Heart left ventricle (tissue), 16 donors: ENCODE data around the gene LPCAT2. TPM values are rescaled to one million over a fixed set of nuclear protein-coding genes. Genes with fewer than 3 reads are reported as not detected.

Experiments used
- ATAC-seq, 4 donors: fragments of 200-7000 bp; cut with Tn5 transposase; one replicate each; pipeline ENCODE4 v1.9.1; 2020 to 2022; ENCODE audit warnings: moderate library complexity in 4 of 4, mild to moderate bottlenecking in 3 of 4, moderate number of reproducible peaks in 1 of 4
- DNase-seq, 5 donors: peaks; one replicate each; pipeline ENCODE4 v3.0.0-alpha.2; 2020
- H3K27ac ChIP-seq, 12 donors: fragments of 200-600 bp; sonication (generic) in 4 of 12; one replicate each; pipeline versions ENCODE4 v1.5.0 to v1.8.0; 2016 to 2022; ENCODE audit warnings: mild to moderate bottlenecking in 2 of 12
- H3K27me3 ChIP-seq, 9 donors: fragments of 200-600 bp; sonication (generic) in 2 of 9; one replicate each; pipeline versions ENCODE4 v1.5.1 to v1.8.0; 2016 to 2022; ENCODE audit warnings: mild to moderate bottlenecking in 3 of 9
- H3K36me3 ChIP-seq, 9 donors: fragments of 200-600 bp; sonication (generic) in 2 of 9; one replicate each; pipeline versions ENCODE4 v1.5.0 to v1.8.0; 2018 to 2022; ENCODE audit warnings: mild to moderate bottlenecking in 2 of 9
- H3K4me1 ChIP-seq, 12 donors: fragments of 200-600 bp; sonication (generic) in 4 of 12; one replicate each; pipeline versions ENCODE4 v1.5.0 to v1.8.0; 2016 to 2022; ENCODE audit warnings: mild to moderate bottlenecking in 3 of 12
- H3K4me3 ChIP-seq, 12 donors: fragments of 200-600 bp; sonication (generic) in 4 of 12; one replicate each; pipeline versions ENCODE4 v1.5.0 to v1.8.0; 2017 to 2022; ENCODE audit warnings: mild to moderate bottlenecking in 9 of 12, moderate library complexity in 4 of 12
- H3K9me3 ChIP-seq, 12 donors: fragments of 200-600 bp; sonication (generic) in 4 of 12; one replicate each; pipeline versions ENCODE4 v1.5.0 to v1.8.0; 2016 to 2022; ENCODE audit warnings: mild to moderate bottlenecking in 1 of 12
- CTCF ChIP-seq, 12 donors: fragments of 200-600 bp; sonication (generic) in 4 of 12; IDR thresholded peaks; one replicate each; pipeline versions ENCODE4 v1.5.0 to v1.8.0; 2018 to 2022; ENCODE audit warnings: antibody characterized with exemption in 12 of 12, mild to moderate bottlenecking in 5 of 12
- POLR2A ChIP-seq, 2 donors: fragments of 450-650 bp; IDR thresholded peaks; one replicate each; pipeline ENCODE4 v1.6.1; 2017; ENCODE audit warnings: antibody characterized with exemption in 2 of 2, mild to moderate bottlenecking in 2 of 2, moderate library complexity in 2 of 2
- whole genome bisulfite sequencing, 4 donors: extraction: QIAGEN DNeasy Blood & Tissue Kit in 2 of 4; methylation state at CpG; one replicate each; pipeline versions ENCODE4 v1.1.5 to v1.1.7; 2013 to 2018; 5-methylcytosine and 5-hydroxymethylcytosine counted together
- intact Hi-C, 10 donors: fragments of 100-400 bp; cut with DNase I; formaldehyde crosslinking; loops; one replicate each; pipeline versions ENCODE4 v1.11.1 to v1.14.2; 2022
- polyA plus RNA-seq, 2 donors: library from polyadenylated mRNA; stranded (reverse); fragments of 200-250 nt; gene quantifications; one replicate each; pipeline ENCODE4 v1.2.3, GENCODE V29; 2013
- total RNA-seq, 9 donors: library from RNA; depleted of rRNA in 2 of 9; stranded (reverse); fragments of >200 nt in 2 of 9; fragmentation: NEBNext Ultra II Directional in 3 of 9; extraction: Animal tissue kit (Norgen Biotek cat#: 25700) in 3 of 9; gene quantifications; one replicate each; pipeline versions ENCODE4 v1.1.0 to v1.2.4, GENCODE V29; 2016 to 2023
- donor health status: ischemic (EF 13 %, LVEDD 7.1; RV severe dilation, severe dysfunction).
- donor health status: healthy with polysubstance abuse.
- donor health status: DM: no; HTN: yes; CAD: no.
- donor health status: DM: no; HTN: no; CAD: no.
- donor health status: ischemic (EF 25% LVEDD 6.9; RV normal size, moderate dysfunction).
- donor health status: ischemic (EF 25% LVEDD 5.7; RV mildly dilated, moderate dysfunction).
- donor health status: healthy.
- donor health status: DM: yes; HTN: yes; CAD: no.
- donor health status: ischemic (EF 35%, LVEDD 5.7; RV mildly dilated, moderate dysfunction).
- donor health status: nonischemic (EF 11% LVEDD 7.7; RV severe dilation, severe dysfunction).
- donor health status: DM: yes; HTN: yes; CAD: no.
- donor health status: PGD.
- donor health status: ischemic (EF 29% LVEDD 5.4; RV normal size, mild dysfunction).
- donor health status: nonischemic (EF 23%, LVEDD 6.1; RV moderate dilation, normal function).

Gene LPCAT2
- total and polyA plus RNA-seq, 11 donors, result 3.8 to 13.6 (median 6.5) TPM

GRCh38 chr16:55465077-55465896, 43.6 kb upstream of the LPCAT2 start:
- intact Hi-C loops, result loop anchor here (1.0 to 5.0 kb wide), 9 partner anchors 78 to 378 kb away; no protein-coding TSS in a partner anchor
- 29 to 35% (median 31%) methylated on average over 19 of the region's 19 CpGs for WGBS, 4 donors
- TF ChIP-seq POLR2A (IDR thresholded peaks at IDR 0.05), result no peak
- peak; percentile 99 to 100 (median 100) for TF ChIP-seq CTCF (IDR thresholded peaks at IDR 0.05)
- Histone ChIP-seq H3K27me3 (no peaks in the 10 kb centered on the region), H3K4me3 (peak overlapping the region in 1 of 12 donors; percentile 21), H3K9me3 (no peaks in the 10 kb centered on the region), H3K36me3 (no peaks in the 10 kb centered on the region), H3K4me1 (peaks cover 0 to 5% (median 0%) of the 10 kb centered on the region in 12 donors), H3K27ac (no peak overlapping the region)
- DNase-seq (peak; percentile 82 to 90 (median 86)), ATAC-seq (peak; percentile 84 to 95 (median 90))

- H3K27me3 ChIP-seq, result no peaks in the 10 kb centered on the region
- ATAC-seq (no peak), DNase-seq (no peak)
- TF ChIP-seq CTCF (IDR thresholded peaks at IDR 0.05) (no peak), POLR2A (IDR thresholded peaks at IDR 0.05) (no peak)
- peaks cover 0 to 13% (median 3%) of the 10 kb centered on the region in 12 donors for H3K4me1 ChIP-seq
- WGBS, 4 donors, result 91 to 94% (median 93%) methylated on average over 4 of the region's 4 CpGs
- intact Hi-C loops, result loop anchor here in 7 of 10 donors (2.0 to 5.0 kb wide), 2 partner anchors 77 to 376 kb away; no protein-coding TSS in a partner anchor
- H3K27ac ChIP-seq, result no peak overlapping the region
- H3K4me3 ChIP-seq, result no peak overlapping the region
- no peaks in the 10 kb centered on the region for H3K9me3 ChIP-seq
- H3K36me3 ChIP-seq, result no peaks in the 10 kb centered on the region
These were observed 42.7 kb upstream of the LPCAT2 start for GRCh38 chr16:55466209-55466608.

GRCh38 chr16:55467898-55468297, 41.0 kb upstream of the LPCAT2 start:
- H3K9me3 ChIP-seq, result no peaks in the 10 kb centered on the region
- ATAC-seq (no peak), DNase-seq (no peak)
- intact Hi-C loops, result loop anchor here in 7 of 10 donors (2.0 to 5.0 kb wide), 2 partner anchors 75 to 374 kb away; no protein-coding TSS in a partner anchor
- 79 to 83% (median 81%) methylated on average over 3 of the region's 3 CpGs for WGBS, 4 donors
- H3K27ac ChIP-seq, result no peak overlapping the region
- peaks cover 0 to 15% (median 3%) of the 10 kb centered on the region in 12 donors for H3K4me1 ChIP-seq
- no peaks in the 10 kb centered on the region for H3K27me3 ChIP-seq
- no peak for TF ChIP-seq POLR2A (IDR thresholded peaks at IDR 0.05)
- TF ChIP-seq CTCF (IDR thresholded peaks at IDR 0.05), result no peak
- H3K4me3 ChIP-seq, result no peak overlapping the region
- H3K36me3 ChIP-seq, result no peaks in the 10 kb centered on the region

- ATAC-seq (no peak), DNase-seq (no peak)
- H3K9me3 ChIP-seq, result no peaks in the 10 kb centered on the region
- H3K36me3 ChIP-seq, result no peaks in the 10 kb centered on the region
- no peaks in the 10 kb centered on the region for H3K27me3 ChIP-seq
- no peak overlapping the region for H3K27ac ChIP-seq
- TF ChIP-seq CTCF (IDR thresholded peaks at IDR 0.05) (no peak), POLR2A (IDR thresholded peaks at IDR 0.05) (no peak)
- no peak overlapping the region for H3K4me3 ChIP-seq
- intact Hi-C loops, result loop anchor here in 6 of 10 donors (5.0 kb wide), 1 partner anchor 374 kb away; no protein-coding TSS in a partner anchor
- 81 to 89% (median 83%) methylated on average over 7 of the region's 7 CpGs for WGBS, 4 donors
- H3K4me1 ChIP-seq, result peaks cover 0 to 15% (median 3%) of the 10 kb centered on the region in 12 donors
These were observed 40.4 kb upstream of the LPCAT2 start for GRCh38 chr16:55468352-55468990.
